ENCODE results near the gene PELI3.

The PELI3 gene

DNA sequence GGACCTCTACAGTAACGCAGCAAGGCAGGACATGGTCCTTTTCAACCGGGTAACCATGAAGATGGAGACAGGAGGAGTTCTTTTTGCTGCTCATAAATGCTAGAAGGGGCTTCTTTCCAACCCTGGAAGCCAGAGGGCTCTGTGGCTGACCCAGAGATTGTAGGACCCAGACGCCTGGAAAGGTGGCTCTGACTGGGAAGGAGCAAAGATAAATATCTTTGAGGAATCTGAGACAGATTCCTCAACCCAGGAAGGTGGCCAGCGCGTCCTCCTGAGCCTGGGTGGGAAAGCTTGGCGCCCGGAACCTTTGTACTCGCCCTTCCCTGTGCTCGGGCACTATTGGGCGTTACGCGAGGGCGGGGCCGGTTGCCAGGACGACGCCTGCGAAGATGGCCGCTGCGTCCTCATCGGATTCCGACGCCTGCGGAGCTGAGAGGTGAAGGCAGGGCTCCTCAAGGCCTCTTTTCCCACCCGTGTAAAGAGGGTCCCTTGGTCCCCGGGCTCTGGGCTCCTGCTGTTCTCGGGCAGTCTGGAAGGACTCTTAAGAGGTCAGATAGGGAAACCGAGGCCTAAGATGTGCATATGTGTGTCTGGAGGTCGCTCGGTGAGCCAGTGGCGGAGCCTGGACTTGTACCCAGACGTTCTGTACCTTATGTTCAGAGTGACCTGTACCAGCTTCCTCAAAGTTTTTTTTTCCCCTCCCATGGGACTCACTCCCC, 43.7 kb downstream of the PELI3 start, which contains the start of gene BBS1:
BBS1 (plus strand) TSS at position 365 of the 719 bp plus-strand sequence; CDS start at position 390, 25 bp downstream.
- DNase-seq = peak; percentile 12

DNA sequence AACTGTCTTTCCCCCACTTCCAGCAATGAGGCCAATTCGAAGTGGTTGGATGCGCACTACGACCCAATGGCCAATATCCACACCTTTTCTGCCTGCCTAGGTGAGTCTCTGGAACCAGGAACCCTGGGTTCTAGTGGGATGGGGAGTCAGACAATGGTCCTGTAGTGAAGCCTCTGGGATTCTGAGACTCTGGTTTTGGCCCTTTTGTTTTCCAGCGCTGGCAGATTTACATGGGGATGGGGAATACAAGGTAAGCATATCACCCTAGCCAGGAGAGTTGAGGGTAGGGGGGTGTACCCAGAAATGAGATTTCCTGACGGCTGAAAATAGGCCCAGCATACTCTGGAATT, 44.3 kb downstream of the PELI3 start:
- DNase-seq = no peak

DNA sequence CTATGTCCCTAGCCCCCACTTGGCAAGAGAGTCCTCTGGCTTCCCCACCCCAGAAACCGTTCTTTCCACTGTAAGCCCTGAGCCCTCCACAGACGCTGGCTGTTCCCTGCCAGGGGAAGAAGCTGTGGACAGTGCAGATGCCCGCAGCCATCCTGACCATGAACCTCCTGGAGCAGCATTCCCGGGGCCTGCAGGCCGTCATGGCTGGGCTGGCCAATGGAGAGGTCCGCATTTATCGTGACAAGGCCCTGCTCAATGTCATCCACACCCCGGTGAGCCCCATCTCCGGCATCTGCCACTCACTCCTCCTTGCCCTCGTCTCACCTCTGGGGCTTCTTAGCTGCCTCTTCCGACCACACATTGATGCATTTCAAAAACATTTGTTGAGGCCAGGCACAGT, 56.9 kb downstream of the PELI3 start:
- no peak for DNase-seq

DNA sequence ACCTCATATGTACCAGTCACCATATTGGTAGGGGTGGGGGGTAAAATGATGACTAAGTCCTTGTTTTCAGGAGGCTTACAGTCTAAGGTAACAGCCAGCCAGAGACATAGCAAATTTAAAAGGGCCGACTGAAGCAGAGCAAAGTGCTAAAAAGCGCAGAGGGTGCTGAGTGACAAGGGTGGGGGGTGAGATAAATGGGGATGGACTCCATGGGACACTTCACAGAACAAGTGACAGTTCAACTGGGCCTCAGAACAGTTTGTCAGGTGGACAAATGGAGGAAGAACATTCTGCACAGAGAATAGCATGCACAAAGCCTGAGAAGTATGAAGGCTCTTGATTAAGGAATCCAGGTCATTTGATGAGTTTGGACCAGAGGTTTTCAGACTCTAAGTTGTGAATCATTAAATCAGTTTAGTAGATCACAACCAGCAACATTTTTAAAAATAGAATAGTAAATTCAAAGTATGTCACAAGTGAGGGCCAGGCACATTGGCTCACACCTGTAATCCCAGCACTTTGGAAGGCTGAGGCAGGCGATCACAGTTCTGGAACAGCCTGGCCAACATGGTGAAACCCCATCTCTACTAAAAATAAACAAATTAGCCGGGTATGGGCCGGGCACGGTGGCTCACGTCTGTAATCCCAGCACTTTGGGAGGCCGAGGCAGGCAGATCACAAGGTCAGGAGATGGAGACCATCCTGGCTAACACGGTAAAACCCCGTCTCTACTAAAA, 57.8 kb downstream of the PELI3 start:
- DNase-seq = no peak

Data from amniotic stem cell (primary cell).